Stimulated activated CD4-positive, alpha-beta T cell treated with anti-CD3 and anti-CD28 coated beads, Interleukin-1b, Interleukin-23, amount 100 ng/mL, for 48 hours (primary cell): ENCODE measurements around the gene EXOC7.
A peak's percentile ranks its signal among the peaks of the same experiment; 100 is the strongest.
"Not testable (repeated sequence)": the region's sequence is repeated elsewhere in the genome, so short reads cannot be mapped to it uniquely, and the experiment has no call there.

Experiments used
- DNase-seq: peaks from one replicate; pipeline ENCODE4 v3.0.0-alpha.2; 2020

EXOC7 gene

DNA sequence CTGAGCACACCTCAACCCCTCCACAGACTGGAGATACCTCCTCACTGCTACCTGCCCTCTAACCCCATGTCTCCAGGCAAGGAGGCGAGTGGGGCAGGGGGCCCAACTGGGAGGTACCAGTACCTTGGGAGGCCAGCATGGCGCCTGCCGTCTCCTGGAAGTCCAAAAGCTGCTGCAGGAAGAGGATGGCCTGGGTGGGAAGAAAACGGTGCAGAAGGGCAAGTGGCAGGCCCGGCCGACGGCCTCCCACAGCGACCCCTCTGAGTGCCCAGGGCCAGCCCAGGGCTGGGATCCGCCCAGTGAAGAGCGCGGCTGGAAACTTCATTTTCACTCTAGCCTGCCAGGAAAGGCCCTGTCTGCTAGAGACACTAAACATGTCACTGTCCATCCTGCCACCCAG is 16.1 kb downstream of the EXOC7 start:
- no peak for DNase-seq

DNA sequence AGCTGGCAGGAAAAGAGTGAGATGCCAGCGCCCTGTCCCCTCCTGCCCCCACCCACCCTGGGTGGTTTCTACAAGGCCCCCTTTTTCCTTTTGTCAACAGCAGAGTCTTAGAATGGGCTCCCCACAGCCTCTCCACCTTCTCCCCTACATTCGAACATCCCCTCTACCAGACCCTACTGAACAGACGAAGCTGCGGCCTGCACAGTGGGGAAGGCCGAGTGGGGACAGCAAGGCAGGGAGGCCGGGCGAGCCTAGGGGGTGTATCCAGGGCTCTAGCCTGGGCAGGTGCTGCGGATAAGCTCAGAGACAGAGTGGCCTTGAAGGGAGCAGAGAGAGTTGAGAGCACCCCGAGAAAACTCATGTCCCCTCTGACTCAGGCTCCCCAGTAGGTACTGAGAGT is 17.2 kb downstream of the EXOC7 start:
- DNase-seq, result no peak

DNA sequence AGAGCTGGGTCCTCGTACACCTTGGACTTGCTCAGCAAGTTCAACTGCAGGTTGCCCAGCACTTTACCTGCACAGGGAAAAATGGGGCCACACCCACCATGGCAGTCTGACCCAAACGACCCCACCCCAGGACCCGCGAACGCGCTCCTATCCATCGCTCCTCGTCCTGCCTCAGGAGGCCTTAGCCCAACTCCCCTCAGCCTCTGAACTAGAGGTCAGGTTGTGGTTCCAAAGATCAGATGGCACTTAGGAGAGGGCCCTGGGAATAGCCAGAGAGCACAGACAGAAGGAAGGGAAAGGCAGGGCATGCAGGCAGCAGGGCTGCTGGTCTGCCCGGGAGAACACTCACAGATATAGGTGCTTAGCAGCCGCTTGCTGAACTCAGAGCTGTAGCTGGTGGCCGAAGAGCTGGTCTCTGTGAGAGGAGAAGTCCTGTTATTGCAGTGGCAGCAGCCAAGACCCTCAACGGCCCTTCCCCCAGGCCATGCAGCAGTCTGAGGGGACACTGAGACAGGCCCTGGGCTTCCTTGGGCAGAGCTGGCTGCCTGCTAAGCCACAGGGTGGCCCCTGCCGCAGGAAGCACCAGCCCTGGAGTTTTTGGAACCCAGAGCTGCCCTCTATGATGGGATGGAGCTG is 17.7 kb downstream of the EXOC7 start:
- no peak for DNase-seq

DNA sequence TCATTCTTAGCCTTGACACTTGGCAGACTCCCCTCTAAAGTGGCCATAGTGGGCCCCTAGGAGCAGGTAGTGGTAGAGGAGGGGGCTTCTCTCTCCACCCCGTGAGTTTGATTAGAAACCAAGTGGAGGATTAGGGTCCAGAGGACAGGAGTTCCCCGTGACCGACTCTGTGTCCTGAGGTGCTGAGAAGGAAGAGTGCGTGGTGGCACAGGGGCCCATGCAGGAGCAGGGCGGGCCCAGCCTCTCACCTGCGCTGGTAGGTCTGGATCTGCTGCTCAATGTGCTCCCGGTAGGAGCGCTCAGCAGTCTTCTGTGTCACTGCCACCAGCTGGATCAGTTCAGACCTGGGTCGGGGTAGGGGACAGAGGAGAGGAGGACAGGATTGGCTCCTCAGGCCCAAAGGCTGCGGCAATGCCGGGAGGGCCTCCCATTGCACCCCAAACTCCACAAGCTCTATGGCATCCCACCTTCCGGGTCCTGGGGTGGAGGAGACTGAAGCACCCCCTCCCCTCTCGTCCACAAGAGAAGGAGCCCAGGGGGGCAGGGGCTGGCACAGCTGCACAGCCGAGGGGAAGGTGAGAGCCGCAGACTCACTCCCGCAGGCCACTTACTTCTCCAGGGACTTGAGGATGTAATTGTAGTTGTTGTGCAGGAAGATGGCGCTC is 18.4 kb downstream of the EXOC7 start:
- no peak for DNase-seq

DNA sequence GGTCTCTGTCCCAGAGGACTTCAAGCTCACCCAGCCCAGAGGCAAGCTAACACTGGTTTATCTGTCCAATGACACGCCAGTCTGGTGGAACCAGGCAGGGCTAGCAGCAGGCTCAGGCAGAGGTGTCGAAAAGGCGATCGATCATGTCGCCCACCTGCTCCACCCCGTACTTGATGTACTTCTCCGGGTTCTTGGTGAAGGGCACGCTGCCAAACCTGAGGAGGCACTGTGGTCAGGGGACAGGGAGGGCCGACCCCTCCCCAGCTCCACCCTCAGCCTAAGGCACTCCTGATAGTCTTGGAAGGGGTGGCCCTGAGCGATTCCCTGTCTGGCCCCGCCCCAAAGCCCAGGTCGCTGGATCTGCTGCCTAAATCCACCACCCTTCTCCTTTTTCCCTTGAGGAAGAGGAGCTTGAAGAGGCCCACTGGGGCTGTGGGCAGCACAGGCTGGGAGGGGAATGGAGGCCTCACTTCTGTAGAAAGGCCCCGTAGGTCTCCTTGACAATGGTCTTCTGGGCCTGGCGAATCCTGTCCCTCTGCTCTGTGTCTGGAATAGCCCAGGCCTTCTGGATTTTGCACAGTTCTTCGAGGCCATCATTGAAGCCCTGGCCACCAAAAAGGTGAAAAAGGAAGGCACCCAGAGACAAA is 19.9 kb downstream of the EXOC7 start:
- DNase-seq, result no peak

DNA sequence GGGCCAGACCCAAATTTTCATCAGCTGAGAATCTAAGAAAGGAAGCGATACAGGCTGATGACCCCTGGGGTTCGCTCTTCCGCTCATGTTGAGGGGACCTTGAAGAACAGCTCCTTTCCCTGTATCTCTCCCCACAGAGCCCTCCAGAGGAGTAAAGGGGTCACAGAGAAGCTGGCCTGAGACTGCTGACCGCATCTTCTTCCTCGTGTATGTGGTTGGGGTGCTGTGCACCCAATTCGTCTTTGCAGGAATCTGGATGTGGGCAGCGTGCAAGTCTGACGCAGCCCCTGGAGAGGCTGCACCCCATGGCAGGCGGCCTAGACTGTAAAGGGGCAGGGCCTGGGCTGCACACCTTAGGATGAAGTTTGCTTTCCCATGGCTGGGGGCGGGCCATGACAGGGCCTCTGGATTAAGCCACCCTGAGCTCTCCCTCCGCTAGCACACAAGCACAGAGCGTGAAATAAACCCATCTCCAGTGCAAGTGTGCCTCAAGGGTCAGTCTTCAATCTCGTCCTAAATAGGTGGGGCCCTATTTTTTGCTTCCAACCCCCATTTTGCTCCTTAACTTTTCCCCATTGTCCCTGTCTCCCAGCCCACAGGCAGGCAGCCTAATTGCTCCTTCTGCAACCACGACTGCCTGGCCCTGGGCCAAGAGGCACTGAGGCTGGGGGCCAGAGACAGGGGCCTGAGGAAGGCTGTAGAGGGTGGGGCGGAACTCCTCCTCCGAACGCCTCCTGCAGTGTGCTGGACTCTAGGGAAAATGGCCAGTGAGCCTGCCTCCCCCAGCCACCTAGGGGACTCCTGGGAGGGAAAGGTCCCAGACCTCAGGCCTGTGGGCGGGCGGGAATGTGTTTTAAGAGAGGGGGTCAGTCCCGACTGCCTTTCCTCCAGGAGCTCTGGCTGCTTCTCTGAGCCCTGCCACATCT is 21.0 kb downstream of the EXOC7 start:
- no peak for DNase-seq

DNA sequence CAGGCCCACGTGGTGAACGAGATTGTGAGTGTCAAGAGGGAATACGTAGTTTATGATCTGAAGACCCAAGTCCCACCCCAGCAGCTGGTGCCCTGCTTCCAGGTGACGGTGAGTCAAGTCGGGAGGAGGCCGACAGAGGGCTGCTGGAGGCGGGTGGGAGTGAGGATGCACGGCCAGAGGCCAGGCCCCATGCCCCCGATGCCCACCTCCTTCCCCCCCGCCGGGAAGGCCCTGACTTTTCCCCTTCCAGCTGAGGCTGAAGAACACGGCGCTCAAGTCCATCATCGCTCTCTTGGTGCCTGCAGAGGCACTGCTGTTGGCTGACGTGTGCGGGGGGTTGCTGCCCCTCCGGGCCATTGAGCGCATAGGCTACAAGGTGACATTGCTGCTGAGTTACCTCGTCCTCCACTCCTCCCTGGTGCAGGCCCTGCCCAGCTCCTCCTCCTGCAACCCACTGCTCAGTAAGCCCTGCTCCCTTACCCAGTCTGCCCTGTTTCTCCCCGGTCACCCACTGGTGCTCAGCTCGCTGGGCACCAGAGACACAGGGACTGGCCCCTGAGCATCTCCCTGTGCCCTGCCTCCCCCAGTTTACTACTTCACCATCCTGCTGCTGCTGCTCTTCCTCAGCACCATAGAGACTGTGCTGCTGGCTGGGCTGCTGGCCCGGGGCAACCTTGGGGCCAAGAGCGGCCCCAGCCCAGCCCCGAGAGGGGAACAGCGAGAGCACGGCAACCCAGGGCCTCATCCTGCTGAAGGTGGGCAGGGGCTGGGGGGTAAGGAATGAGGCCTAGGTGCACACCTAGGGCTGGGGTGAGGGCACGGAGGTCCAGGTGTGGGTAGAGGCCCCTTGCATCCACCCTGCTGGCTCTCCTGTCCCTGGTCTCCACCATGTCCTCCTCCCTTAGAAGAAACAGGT is 22.0 kb downstream of the EXOC7 start:
- DNase-seq, result no peak

DNA sequence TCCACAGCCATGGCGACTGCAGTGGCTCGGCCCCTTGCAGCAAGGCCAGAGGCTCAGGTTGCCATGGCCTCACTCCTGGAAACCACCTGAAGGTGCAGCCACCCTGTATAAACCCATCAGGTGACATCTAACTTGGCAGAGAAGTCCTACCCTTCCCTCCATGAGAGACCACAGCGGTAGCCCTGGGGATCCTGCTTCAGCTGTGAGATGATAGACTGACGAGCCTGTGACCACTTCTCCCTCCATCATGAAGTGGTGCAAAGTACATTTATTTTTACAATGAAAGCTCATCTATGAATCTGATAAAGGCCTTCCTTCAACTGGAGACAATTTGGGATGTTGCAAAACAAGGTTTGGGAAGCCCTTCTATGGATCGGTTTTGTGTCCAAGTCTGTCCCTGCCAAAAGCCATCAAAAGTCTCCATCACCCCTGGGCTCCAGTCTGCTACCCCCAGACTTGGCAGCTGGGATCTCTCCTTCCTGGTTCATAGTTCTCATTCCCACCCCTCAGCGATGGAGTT is 22.8 kb downstream of the EXOC7 start:
- no peak for DNase-seq

DNA sequence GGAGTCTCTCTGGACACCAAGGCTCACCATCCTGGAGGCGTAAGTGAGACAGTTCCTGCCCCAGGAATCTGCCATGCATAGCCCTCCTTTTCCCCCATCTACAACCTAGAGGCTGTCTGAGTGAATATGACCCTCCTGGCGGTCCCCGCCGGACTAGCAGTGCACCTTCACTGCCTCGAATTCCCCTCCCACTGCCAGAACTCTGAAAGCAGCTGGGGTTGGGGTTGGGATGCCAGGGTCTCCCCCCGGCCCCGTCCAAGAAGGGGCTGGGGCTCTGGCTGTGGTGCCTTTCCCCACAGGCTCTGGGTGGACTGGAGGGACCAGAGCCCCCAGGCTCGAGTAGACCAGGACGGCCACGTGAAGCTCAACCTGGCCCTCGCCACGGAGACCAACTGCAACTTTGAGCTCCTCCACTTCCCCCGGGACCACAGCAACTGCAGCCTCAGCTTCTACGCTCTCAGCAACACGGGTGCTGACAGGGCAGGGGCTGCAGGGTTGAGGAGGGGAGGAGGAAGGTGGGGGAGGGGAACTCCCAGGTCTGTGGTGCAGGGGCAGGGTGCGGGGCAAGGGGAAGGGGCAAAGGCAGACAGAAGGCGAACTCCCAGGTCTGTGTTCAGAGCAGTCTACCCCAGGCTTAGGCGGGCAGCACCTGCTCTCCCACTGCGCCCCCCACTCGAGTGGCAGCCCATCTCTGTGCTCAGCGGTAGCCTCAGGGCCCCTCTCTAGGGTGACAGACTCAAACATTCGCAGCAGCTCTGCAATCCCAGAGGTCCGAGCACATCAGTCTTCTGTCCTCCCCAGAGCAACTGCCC is 23.4 kb downstream of the EXOC7 start:
- DNase-seq, result no peak

DNA sequence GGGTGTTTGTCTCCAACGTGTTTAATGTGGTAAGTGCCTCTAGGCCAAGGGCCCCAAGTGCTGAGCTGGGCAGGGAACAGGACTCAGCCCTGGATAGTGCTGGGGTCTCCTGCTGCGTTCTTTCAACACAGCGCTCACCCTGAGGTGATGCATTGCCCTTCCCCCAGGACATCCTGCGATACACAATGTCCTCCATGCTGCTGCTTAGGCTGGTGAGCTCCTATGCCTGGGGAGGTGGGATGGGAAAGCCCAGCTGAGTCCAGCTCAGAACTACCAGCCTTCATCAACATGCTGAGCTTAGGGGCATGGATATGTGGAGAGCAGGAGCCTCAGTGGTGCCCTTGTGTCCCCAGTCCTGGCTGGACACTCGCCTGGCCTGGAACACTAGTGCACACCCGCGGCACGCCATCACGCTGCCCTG is 24.0 kb downstream of the EXOC7 start:
- DNase-seq, result no peak

DNA sequence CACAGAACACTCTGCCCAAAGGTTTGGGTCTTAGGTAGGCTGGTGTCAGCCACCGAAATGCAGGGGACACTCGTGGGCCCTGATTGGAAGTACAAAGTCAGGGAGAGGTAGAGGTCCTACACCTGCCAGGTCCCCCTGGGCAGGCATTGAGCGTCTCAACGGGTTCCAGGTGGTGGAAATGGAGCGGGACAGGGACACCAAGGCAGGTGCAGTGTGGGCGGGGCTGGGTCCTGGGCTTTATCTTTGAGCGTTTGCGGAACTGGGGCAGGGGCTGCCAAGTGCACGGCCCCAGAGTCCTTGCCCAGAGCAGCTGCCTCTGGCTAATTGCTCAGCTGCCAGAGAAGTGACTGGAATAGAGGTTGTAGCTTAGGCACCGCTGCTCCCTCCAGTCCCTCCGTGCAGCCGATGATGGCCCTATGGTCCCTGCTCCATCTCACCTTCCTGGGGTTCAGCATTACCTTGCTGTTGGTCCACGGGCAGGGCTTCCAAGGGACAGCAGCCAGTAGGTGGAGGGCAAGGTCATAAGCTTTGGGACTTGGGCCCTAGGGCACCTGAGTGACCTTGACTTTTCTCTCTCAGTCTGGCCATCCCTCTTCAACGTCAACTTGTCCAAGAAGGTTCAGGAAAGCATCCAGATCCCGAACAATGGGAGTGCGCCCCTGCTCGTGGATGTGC is 24.6 kb downstream of the EXOC7 start, which contains the start of gene ZACN:
ZACN (plus strand) TSS at position 323 of the 675 bp plus-strand sequence; CDS start at position 406, 83 bp downstream.
- no peak for DNase-seq

DNA sequence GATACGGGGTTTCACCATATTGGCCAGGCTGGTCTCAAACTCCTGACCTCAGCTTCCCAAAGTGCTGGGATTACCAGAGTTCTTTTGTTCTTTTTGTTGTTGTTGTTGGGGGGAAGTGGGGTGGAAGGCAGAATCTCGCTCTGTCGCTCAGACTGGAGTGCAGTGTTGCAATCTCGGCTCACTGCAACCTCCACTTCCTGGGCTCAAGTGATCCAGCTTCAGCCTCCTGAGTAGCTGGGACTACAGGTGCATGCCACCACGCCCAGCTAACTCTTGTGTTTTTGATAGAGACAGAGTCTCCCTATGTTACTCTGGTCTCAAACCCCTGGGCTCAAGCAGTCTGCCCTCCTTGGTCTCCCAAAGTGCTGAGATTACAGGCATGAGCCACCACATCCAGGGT is 25.2 kb downstream of the EXOC7 start:
- not testable (repeated sequence) for DNase-seq

DNA sequence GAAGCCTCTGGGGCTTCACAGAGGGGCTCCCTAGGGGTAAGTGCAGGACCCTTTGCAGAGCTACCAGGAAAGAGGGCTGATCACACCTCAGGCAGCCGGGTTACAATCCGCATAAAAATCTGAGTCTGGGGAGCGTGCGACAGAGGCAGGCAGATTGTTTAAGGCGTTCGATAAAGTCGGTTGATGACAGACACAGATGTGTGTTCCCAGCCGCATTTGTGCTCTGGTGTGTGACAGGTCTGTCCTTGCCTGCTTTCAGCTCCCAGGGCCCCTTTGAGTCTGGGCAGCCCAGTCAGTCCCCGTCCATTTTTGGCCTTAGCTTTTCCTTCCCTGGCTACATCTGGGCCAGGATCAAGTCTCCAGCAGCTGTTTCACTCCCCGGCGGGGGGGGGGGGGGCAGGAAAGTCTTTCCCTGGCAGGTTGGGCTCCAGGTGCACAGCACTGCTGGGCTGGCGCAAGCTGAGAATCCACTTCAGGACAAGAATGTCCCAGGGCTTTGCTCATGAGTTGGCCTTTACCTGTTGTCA is 25.9 kb downstream of the EXOC7 start:
- DNase-seq, result no peak

DNA sequence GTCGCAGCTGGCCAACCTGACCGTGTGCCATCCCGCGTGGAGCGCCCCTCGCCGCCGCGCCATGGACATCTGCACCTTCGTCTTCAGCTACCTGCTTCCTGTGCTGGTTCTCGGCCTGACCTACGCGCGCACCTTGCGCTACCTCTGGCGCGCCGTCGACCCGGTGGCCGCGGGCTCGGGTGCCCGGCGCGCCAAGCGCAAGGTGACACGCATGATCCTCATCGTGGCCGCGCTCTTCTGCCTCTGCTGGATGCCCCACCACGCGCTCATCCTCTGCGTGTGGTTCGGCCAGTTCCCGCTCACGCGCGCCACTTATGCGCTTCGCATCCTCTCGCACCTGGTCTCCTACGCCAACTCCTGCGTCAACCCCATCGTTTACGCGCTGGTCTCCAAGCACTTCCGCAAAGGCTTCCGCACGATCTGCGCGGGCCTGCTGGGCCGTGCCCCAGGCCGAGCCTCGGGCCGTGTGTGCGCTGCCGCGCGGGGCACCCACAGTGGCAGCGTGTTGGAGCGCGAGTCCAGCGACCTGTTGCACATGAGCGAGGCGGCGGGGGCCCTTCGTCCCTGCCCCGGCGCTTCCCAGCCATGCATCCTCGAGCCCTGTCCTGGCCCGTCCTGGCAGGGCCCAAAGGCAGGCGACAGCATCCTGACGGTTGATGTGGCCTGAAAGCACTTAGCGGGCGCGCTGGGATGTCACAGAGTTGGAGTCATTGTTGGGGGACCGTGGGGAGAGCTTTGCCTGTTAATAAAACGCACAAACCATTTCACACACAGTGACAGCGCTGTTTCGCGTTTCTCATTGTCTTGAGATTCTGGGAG is 26.6 kb downstream of the EXOC7 start:
- peak; percentile 39 for DNase-seq

DNA sequence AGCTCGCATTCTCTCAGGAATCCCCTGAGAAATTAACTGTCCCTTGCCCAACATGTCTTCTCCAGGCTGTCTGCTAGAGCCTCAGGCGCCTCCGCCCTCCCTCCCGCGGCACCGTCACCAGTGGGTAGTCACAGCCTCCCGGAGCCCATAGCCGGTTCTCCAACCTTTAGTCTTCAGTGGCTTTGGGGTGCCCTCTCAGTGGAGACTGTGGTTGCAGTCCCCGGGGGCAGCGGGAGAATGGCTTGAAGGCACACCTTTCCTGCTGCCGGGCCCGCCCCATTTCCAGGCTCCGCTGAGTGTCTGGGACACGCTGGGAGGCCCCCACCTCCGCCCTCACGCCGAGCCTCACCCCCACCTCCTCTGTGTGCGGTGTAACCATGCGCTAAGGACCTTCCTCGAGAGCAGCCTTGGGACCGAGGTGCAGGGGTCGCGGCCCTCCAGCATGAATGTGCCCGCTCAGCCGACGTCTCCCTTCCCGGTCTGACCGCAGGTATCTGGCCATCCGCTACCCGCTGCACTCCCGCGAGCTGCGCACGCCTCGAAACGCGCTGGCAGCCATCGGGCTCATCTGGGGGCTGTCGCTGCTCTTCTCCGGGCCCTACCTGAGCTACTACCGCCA is 27.3 kb downstream of the EXOC7 start:
- DNase-seq, result no peak

DNA sequence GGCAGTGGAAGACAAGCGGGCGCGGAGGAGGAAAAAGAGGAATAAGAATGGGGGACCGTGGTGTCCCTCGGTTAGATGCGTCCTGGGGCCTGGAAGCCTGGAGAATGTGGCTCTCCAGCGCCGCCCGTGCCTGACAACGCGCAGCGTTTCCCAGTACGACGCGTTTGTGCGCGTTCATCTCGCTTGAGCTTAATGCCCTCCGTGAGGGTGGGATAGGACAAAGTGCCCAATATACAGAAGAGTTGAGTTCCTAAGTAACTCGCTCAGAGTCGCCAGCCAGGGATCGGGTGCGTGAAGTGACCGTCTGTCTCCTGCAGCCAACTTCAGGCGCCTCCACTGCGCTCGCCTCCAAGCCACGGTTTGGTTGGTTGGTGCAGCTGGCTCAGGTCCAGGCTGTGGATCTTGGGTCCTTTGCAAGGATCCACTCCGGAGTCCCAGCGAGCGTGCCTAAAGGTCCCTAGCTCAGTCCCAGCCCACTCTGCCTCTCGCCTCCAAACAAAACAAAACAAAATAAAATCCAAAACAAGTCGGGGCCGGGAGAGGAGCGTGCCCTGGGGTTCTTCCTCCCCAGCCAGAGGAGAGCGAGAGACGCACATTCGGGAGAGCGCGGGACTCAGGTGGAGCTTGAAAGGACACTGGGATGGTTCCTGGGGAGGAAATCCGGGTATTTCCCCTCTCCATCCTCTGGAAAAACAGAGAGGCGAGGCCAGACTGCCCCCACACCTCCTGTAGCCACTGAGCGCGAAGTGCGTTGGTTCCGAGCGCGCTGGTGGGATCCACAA is 28.0 kb downstream of the EXOC7 start:
- no peak for DNase-seq
